Hepatocyte (in vitro differentiated cells): ENCODE data around the gene TPGS2. TPM values are rescaled to one million over a fixed set of nuclear protein-coding genes. Genes with fewer than 3 reads are reported as not detected.

Experiments
- DNase-seq: peaks from one replicate; pipeline ENCODE4 v3.0.0-alpha.2; 2016; ENCODE audit warnings: low spot score
- H2AFZ ChIP-seq: fragments of 200-600 bp; sonication (generic); 2 replicates; pipeline ENCODE4 v1.6.0; 2016; ENCODE audit warnings: antibody characterized with exemption, mild to moderate bottlenecking
- H3K27ac ChIP-seq: fragments of 200-600 bp; sonication (generic); 2 replicates; pipeline ENCODE4 v1.5.1; 2016; ENCODE audit warnings: mild to moderate bottlenecking
- H3K27me3 ChIP-seq: fragments of 200-600 bp; sonication (generic); 2 replicates; pipeline ENCODE4 v1.6.1; 2016
- H3K36me3 ChIP-seq: fragments of 200-600 bp; sonication (generic); replicated peaks from 2 replicates; pipeline ENCODE4 v1.5.1; 2016; ENCODE audit warnings: low read depth; ENCODE audit not compliant: insufficient read depth
- H3K4me1 ChIP-seq: fragments of 200-600 bp; sonication (generic); 2 replicates; pipeline ENCODE4 v1.5.1; 2016; ENCODE audit warnings: mild to moderate bottlenecking, moderate library complexity; ENCODE audit not compliant: insufficient read depth
- H3K4me2 ChIP-seq: fragments of 200-600 bp; sonication (generic); 2 replicates; pipeline ENCODE4 v1.6.0; 2016
- H3K4me3 ChIP-seq: fragments of 200-600 bp; sonication (generic); 2 replicates; pipeline ENCODE4 v1.5.1; 2016; ENCODE audit warnings: mild to moderate bottlenecking
- H3K79me2 ChIP-seq: fragments of 200-600 bp; sonication (generic); 2 replicates; pipeline ENCODE4 v1.6.0; 2017; ENCODE audit warnings: mild to moderate bottlenecking
- H3K9me2 ChIP-seq: fragments of 200-600 bp; sonication (generic); replicated peaks from 2 replicates; pipeline ENCODE4 v1.6.0; 2017; ENCODE audit warnings: mild to moderate bottlenecking; ENCODE audit not compliant: insufficient read depth
- H3K9me3 ChIP-seq: fragments of 200-600 bp; sonication (generic); 2 replicates; pipeline ENCODE4 v1.5.1; 2016; ENCODE audit warnings: low read depth, mild to moderate bottlenecking
- H4K20me1 ChIP-seq: fragments of 200-600 bp; sonication (generic); 2 replicates; pipeline ENCODE4 v1.6.0; 2016; ENCODE audit warnings: mild to moderate bottlenecking; ENCODE audit not compliant: insufficient read depth, poor library complexity, severe bottlenecking
- EZH2 ChIP-seq: fragments of 200-600 bp; sonication (generic); IDR thresholded peaks from 2 replicates; pipeline ENCODE4 v1.6.1; 2016; ENCODE audit warnings: antibody characterized with exemption, mild to moderate bottlenecking, borderline replicate concordance
- EZH2phosphoT487 ChIP-seq: fragments of 200-600 bp; sonication (generic); IDR thresholded peaks from one replicate; pipeline ENCODE4 v1.6.1; 2018; ENCODE audit warnings: antibody characterized with exemption, mild to moderate bottlenecking, low read depth, moderate library complexity; ENCODE audit not compliant: unreplicated experiment, severe bottlenecking
- WGBS: methylation state at CpG from one replicate; pipeline ENCODE4 v1.1.6; 2016; ENCODE audit warnings: low lambda C conversion rate; ENCODE audit errors: missing lambda C conversion rate; 5-methylcytosine and 5-hydroxymethylcytosine counted together
- polyA plus RNA-seq: library from polyadenylated mRNA; unstranded; fragments of >200 nt; fragmentation: Nextera tagmentation; extraction: Ambion mirVana; gene quantifications from 2 replicates; pipeline ENCODE4 v1.2.1, GENCODE V29; 2016
- total RNA-seq: library from RNA; depleted of rRNA; stranded (reverse); fragments of >200 nt; gene quantifications from 2 replicates; pipeline ENCODE4 v1.2.3, GENCODE V29; 2014
- TF ChIP-seq, protein P1 (sequence below): fragments of 200-600 bp; sonication (generic); IDR thresholded peaks from 2 replicates; pipeline ENCODE4 v1.5.1; 2016; ENCODE audit warnings: antibody characterized with exemption, mild to moderate bottlenecking; ENCODE audit not compliant: poor library complexity

The TPGS2 gene
- total and polyA plus RNA-seq, 2 experiments from 2014 or later, result 57.0 to 83.0 TPM

DNA sequence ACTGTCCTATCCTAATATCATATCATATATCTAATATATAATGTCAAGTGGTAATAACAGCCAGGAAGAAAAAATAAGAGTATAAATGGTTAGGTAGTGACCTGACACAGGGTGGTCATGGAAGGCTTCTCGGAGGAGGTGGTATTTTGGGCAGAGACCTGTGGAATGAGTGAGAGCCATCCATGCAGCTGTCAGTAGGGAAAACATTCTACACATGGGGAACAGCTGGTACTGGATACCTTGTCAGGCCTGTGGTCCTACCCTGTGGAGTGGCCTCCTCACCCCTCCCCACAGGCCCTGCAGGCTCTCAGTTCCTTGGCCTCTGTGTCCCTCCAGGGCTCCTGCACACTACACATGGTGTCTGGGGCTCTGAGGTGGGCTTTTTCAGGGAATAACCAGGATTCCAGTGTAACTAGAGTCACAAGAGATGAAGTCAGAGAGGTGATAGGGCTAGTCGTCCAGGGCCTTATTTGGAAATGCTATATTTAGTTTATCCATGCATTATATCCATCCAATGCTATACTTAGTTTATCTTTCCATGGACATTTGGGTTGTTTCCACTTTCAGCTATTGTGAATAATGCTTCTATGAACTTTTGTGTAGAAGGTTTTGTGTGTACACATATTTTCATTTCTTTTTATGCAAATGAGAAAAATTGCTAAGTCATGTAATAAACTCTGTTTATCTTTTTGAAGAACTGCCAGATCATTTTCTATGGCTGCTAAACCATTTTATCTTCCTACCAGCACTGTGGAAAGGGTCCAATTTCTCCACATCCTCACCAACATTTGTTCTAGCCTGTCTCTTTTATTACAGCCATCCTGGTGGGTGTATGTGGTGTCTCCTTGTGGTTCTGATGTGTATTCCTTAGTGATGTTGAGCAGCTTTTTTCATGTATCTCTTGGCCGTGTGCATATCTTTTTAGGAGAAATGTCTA, 75.6 kb downstream of the TPGS2 start:
- no peaks in the 10 kb centered on the region for H4K20me1 ChIP-seq
- H3K4me2 ChIP-seq, result no peak overlapping the region
- H3K36me3 ChIP-seq, result no peaks in the 10 kb centered on the region
- WGBS, result 69% methylated on average over 3 of the region's 3 CpGs
- no peak overlapping the region for H3K4me3 ChIP-seq
- DNase-seq, result no peak
- H3K27ac ChIP-seq, result no peak overlapping the region
- no peak for TF ChIP-seq EZH2phosphoT487
- TF ChIP-seq EZH2, result no peak
- TF ChIP-seq, protein P1, sequence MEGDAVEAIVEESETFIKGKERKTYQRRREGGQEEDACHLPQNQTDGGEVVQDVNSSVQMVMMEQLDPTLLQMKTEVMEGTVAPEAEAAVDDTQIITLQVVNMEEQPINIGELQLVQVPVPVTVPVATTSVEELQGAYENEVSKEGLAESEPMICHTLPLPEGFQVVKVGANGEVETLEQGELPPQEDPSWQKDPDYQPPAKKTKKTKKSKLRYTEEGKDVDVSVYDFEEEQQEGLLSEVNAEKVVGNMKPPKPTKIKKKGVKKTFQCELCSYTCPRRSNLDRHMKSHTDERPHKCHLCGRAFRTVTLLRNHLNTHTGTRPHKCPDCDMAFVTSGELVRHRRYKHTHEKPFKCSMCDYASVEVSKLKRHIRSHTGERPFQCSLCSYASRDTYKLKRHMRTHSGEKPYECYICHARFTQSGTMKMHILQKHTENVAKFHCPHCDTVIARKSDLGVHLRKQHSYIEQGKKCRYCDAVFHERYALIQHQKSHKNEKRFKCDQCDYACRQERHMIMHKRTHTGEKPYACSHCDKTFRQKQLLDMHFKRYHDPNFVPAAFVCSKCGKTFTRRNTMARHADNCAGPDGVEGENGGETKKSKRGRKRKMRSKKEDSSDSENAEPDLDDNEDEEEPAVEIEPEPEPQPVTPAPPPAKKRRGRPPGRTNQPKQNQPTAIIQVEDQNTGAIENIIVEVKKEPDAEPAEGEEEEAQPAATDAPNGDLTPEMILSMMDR, result no peak
- no peaks in the 10 kb centered on the region for H3K9me2 ChIP-seq
- H2AFZ ChIP-seq, result no peak overlapping the region
- H3K4me1 ChIP-seq, result no peaks in the 10 kb centered on the region
- H3K9me3 ChIP-seq, result no peaks in the 10 kb centered on the region
- no peaks in the 10 kb centered on the region for H3K27me3 ChIP-seq
- H3K79me2 ChIP-seq, result no peaks in the 10 kb centered on the region

GRCh38 chr18:36745219-36745975, 83.4 kb downstream of the TPGS2 start:
- no peaks in the 10 kb centered on the region for H3K9me2 ChIP-seq
- WGBS, result 96% methylated on average over 22 of the region's 25 CpGs
- no peaks in the 10 kb centered on the region for H3K4me1 ChIP-seq
- no peak overlapping the region for H2AFZ ChIP-seq
- no peak overlapping the region for H3K4me2 ChIP-seq
- H3K36me3 ChIP-seq, result no peaks in the 10 kb centered on the region
- H3K9me3 ChIP-seq, result no peaks in the 10 kb centered on the region
- H4K20me1 ChIP-seq, result no peaks in the 10 kb centered on the region
- DNase-seq, result no peak
- TF ChIP-seq EZH2 (no peak), EZH2phosphoT487 (no peak)
- TF ChIP-seq, protein P1, result no peak
- H3K27ac ChIP-seq, result no peak overlapping the region
- no peak overlapping the region for H3K4me3 ChIP-seq
- no peaks in the 10 kb centered on the region for H3K27me3 ChIP-seq
- no peaks in the 10 kb centered on the region for H3K79me2 ChIP-seq

DNA sequence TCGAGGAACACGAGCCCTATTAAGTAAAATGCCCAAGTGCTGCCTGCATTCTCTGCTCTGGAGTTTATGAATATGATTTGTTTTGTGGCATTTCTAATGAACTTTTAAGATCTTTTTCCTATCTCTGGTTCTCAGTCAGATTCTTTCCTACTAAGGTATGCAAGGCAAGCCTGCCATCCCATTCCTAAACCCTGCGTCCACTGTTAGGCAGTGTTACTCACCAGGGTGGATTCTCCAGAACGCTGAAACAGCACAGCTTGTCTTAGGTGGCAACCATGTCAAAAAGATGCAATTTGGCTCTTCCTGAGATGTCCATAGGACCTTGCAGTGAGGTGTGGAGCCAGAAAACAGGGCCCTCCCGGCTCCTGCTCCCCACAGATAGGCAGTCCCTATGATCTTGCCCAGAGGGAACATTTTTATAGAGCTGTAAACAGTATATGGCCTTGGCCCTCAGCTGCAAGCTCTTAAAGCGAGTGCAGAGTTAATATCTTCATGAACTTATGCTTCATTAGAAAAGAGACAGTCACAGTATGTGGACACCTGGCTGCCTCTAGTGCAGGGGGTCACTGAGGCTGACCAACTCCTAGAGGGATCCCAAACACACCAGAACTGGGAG, 84.4 kb downstream of the TPGS2 start:
- Histone ChIP-seq H3K27ac (no peak overlapping the region), H3K9me3 (no peaks in the 10 kb centered on the region), H3K36me3 (no peaks in the 10 kb centered on the region), H3K4me1 (no peaks in the 10 kb centered on the region), H3K27me3 (no peaks in the 10 kb centered on the region), H3K79me2 (no peaks in the 10 kb centered on the region), H3K4me2 (no peak overlapping the region), H2AFZ (no peak overlapping the region), H4K20me1 (no peaks in the 10 kb centered on the region), H3K4me3 (no peak overlapping the region), H3K9me2 (no peaks in the 10 kb centered on the region)
- no peak for DNase-seq
- 77% methylated on average over 6 of the region's 6 CpGs for WGBS
- TF ChIP-seq, protein P1, result no peak
- no peak for TF ChIP-seq EZH2
- no peak for TF ChIP-seq EZH2phosphoT487

Other genes with a start within 250 kb of the TPGS2 start
- 7.2 and 12.5 TPM in 2 replicates for gene KIAA1328, start 125 bp upstream of the TPGS2 start, total RNA-seq
- gene KIAA1328, start 125 bp upstream of the TPGS2 start, polyA plus RNA-seq, result 3.3 and 6.8 TPM in 2 replicates